Measurements from ENCODE around the gene UBE2O.

DNA sequence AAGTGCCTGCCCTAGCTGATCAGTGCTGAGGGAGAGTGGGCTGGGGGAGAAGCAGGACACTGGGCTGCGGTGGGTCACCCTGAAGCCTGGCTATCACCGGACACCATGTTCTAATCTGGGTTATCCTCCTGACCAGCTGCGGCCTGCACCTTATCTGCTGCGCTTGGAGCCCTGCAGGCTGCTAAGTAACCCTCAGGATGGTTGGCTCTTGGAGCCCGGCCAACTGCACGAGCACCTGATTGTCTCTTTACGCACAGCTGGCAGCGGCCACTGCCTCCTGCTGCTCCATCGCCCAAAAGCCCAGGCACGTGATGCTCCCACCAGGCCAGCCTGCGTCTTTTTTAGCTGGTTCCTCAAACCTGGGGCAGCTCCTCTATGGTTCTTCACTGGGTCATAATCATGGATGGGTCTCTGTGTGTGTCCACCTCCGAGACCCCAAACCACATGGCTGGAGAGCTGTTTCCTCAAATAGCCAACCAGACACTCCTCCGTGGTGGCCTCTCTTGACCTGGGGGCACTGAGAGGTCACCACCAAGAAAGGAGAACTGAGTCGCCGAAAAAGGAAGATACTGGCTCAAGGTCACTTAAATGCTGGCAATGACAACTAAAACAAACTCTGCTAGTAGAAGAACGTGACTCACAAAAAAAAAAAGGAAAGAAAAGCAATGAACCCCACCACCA lies 46.8 kb downstream of the UBE2O start:
- TF ChIP-seq GATA3 (IDR thresholded peaks at IDR 0.05; ENCODE audit: low read depth, low read length) (no peak), GATA2 (IDR thresholded peaks at IDR 0.05; ENCODE audit: low read depth, low read length) (peak; percentile 97)
